ENCODE data around the gene HYAL3.
"Not testable (repeated sequence)": the region's sequence is repeated elsewhere in the genome, so short reads cannot be mapped to it uniquely, and the experiment has no call there.

HYAL3 gene

GRCh38 chr3:50290161-50290641 is 9.0 kb downstream of the HYAL3 start:
- no peak for DNase-seq (ENCODE audit: low spot score)

DNA sequence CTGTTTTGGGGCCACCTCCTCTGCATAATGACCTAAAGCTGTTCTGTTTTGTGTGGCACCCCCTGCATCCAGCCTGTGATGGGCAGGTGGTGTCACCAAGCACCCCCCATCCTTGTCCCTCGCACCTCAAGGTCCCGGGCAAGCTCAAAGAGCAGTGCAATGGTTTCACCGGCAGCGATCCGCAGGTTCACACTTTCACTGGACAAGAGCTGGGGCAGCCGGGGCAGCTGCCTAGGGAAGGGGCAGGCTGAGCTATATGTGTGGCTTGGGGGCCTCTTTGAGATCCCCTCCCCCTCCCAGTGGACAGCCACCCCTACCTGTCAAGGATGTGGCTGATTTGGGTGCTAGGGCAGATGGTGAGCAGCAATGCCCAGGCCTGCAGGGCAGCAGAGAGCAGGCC is 10.1 kb downstream of the HYAL3 start:
- no peak for DNase-seq (ENCODE audit: low spot score)

DNA sequence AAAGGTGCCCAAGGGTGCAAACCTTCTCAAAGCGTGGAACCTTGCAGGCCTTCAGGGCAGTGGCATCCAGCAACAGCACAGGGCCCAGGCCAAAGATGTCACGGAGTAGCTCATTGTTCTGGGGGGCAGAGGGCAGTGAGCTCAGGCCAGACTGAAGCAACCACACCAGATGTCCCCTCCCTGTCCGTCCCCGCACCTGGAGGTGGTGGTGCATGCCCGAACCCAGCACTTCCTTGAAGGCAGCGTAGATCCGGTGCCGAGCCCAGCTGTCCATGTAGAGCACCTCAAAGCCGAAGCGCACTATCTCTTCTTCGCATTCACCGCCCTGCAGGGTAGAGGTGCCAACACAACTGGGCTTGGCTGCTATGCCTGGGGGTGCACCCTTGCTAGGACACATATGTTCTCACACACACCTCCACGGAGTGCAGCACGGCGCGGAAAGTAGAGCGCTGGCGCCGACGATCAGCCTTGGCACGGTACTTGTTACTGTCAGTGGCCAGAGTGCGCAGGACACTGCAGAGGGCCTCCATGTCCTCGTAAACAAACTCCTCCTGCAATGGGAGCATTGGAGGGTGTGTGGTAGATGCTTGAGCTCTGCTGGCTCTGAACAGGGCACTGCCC is 10.7 kb downstream of the HYAL3 start:
- DNase-seq (ENCODE audit: low spot score): no peak

GRCh38 chr3:50287262-50287661 is 11.9 kb downstream of the HYAL3 start:
- no peak for DNase-seq (ENCODE audit: low spot score)

DNA sequence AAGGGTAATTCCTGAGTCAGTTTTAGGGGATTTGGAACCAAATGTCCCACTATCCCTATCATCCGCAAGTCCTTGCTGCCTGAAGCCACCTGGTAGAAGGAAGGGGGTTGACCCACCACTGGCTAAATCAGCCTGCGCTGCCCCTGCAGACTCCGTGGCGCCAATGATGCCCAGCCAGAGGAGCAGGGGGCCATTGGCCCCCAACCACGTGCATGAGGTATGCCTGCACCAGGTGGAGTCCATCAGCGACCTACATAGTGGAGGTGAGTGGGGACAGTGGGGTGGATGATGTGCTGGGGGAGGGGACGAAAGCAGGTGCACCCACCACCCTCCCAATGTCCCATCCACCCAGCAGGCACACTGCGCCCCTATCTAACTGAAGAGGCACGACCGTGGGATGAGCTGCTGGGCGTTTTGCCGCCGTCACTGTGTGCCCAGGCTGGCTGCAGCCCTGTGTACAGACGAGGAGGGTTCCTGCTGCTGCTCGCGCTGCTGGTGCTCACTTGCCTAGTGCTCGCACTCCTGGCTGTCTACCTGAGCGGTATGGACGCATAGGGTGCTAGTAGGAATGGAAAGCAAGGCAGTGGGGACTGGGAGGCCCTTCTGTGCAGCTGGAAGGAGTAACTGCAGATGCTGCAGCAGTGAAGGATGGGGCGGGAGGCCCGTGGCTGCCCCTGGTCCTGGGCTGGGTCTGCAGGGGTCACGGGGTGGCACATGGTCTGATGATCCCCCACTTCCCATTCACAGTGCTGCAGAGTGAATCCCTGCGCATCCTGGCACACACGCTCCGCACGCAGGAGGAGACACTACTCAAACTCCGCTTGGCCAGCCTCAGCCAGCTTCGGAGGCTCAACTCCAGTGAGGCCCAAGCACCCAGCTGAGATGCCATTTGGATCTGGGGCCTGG is 12.6 kb downstream of the HYAL3 start:
- no peak for DNase-seq (ENCODE audit: low spot score)

- DNase-seq (ENCODE audit: low spot score): not testable (repeated sequence)
Measured at GRCh38 chr3:50284121-50284520, 15.1 kb downstream of the HYAL3 start.

- no peak for DNase-seq (ENCODE audit: low spot score)
Measured at GRCh38 chr3:50279255-50280016, 19.8 kb downstream of the HYAL3 start.

DNA sequence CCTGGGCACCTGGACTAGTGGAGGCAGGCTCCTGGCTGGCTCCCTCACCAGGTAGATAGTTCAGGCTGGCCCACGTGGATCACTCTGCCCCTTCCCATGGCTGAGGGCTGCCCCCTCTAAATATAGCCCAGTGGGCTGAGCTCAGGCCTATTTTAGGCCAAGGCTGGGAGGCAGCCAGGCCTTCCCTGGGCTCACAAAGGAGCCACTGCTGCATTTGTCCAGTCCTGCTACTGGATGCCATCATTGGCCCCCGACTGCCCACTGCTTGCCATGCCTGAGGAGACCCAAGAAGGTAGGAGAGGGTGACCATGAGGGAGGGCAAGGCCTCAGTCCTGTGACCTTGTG is 20.4 kb downstream of the HYAL3 start, which contains the start of gene LSMEM2:
TSS of gene LSMEM2 (plus strand) at position 208 of the 345 bp plus-strand sequence. CDS start at position 235, 27 bp downstream.
- DNase-seq (ENCODE audit: low spot score): no peak

- DNase-seq (ENCODE audit: low spot score): no peak
Measured at GRCh38 chr3:50278123-50278879, 20.9 kb downstream of the HYAL3 start.

DNA sequence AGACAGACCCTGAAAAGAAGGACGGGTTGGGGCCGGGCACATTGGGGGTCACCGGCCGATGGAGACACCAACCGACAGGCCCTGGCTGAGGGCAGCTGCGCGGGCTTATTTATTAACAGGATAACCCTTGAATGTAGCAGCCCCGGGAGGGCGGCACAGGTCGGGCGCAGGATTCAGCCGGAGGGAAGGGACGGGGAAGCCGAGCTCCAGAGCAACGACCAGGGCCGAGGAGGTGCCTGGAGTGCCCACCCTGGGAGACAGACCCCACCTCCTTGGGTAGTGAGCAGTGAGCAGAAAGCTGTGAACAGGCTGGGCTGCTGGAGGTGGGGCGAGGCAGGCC is 22.5 kb downstream of the HYAL3 start:
- no peak for DNase-seq (ENCODE audit: low spot score)

DNA sequence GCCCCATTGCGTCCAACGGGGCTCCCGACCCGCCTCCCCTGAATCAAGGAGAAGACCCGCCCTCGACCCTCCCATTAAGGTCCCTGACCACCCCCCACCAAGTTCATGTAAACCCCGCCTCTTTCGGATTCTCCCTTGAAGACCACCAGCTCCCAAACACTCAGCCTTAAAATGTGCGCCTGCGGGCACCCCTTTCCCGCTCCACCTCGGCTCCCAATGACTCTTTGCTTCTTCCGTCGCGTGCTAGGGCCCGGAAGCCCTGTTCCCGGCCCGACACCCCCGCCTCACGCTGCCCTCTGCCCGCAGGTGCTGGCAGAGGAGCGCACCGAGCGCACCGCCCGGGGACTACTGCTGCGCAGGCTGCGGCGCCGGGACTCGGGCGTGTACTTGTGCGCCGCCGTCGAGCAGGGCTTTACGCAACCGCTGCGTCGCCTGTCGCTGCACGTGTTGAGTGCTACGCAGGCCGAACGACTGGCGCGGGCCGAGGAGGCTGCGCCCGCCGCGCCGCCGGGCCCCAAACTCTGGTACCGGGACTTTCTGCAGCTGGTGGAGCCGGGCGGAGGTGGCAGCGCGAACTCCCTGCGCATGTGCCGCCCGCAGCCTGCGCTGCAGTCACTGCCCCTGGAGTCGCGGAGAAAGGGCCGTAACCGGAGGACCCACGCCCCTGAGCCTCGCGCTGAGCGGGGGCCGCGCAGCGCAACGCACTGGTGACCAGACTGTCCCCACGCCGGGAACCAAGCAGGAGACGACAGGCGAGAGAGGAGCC is 23.0 kb downstream of the HYAL3 start:
- no peak for DNase-seq (ENCODE audit: low spot score)

GRCh38 chr3:50275141-50275995 is 23.8 kb downstream of the HYAL3 start:
- no peak for DNase-seq (ENCODE audit: low spot score)

- peak; percentile 56 for DNase-seq (ENCODE audit: low spot score)
Measured at GRCh38 chr3:50274371-50275104, 24.7 kb downstream of the HYAL3 start.

- no peak for DNase-seq (ENCODE audit: low spot score)
Measured at GRCh38 chr3:50273689-50274065, 25.5 kb downstream of the HYAL3 start.

- peak; percentile 69 for DNase-seq (ENCODE audit: low spot score)
Measured at GRCh38 chr3:50272911-50273688, 26.1 kb downstream of the HYAL3 start.

DNA sequence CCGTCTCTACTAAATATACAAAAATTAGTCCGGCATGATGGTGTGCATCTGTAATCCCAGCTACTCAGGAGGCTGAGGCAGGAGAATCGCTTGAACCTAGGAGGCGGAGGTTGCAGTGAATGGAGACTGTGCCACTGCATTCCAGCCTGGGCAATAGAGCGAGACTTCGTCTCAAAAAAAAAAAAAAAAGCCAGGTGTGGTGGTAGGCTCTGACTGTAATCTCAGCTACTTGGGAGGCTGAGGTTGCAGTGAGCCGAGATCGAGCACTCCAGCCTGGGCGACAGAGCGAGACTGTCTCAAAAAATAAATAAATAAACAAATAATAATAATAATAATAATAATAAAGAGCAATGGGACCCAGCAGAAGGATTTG is 26.7 kb downstream of the HYAL3 start:
- DNase-seq (ENCODE audit: low spot score): not testable (repeated sequence)

DNA sequence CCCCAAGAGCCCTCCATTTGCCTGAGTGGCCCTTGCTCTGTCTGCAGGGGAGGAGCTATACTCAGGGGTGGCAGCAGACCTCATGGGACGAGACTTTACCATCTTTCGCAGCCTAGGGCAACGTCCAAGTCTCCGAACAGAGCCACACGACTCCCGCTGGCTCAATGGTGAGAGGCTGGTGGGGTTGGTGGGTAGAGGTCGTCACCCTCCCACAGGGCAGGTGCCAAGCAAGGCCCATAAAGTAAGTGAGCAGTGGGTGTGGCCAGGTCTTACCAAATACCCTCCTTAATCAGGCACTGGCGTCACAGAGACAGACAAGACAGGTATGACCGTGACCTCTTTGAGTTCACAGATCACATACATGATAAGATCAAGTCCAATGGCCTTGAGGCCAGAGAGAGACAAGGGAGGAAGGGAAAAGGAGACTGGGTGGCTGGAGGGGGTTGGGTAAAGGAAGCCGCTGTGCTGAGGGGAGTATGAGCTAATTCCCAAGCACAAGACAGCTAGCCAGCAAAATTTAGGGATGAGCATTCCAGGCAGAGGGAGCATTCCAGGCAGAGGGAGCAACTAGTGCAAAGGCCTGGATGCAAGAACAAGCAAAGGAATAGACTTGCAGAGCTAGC is 27.8 kb downstream of the HYAL3 start:
- DNase-seq (ENCODE audit: low spot score): no peak

Data from kidney capillary endothelial cell (primary cell).